ENCODE results near the gene SCCPDH.

DNA sequence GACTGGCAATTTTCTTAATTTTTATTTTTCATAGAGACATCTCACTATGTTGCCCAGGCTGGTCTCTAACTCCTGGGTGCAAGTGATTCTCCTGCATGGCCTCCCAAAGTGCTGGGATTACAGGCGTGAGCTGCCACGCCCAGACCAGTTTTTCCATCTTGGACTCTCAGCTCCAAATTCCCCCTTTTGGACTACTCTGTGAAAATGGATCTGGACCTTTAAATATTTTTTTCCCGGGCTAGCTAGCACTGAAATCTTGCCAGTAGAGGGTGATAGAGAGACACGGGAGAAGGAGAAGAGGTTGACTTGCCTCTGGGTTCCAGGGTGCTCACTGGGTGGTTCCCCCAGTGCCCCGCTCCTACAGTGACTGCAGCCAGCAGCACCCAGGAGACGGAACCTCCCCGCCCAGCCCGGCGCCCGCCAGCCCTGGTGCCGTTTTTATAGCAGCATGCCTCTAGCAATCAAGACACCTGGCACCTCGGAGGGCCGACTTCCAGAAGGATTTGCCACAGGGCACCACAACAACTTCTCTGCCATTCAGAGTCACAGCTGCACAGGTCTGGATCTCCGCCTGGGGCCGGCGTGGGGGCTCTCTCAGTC lies 34.7 kb upstream of the SCCPDH start:
- TF ChIP-seq CTCF (conservative IDR thresholded peaks at IDR 0.05) (peak; percentile 93), ZFX (IDR thresholded peaks at IDR 0.05) (no peak)
